Uterus (tissue), 4 donors: ENCODE results near the gene GNG11. TPM values are rescaled to one million over a fixed set of nuclear protein-coding genes. Genes with fewer than 3 reads are reported as not detected.

Experiments used
- DNase-seq, 2 donors: peaks; one replicate each; pipeline ENCODE4 v3.0.0-alpha.2; 2019 to 2020
- H3K27ac ChIP-seq, 2 donors: fragments of 200-600 bp; sonication (generic); 1 replicate in 1 of 2; 2 replicates in 1 of 2; pipeline ENCODE4 v1.5.1; 2016 to 2018
- H3K27me3 ChIP-seq, 2 donors: fragments of 200-600 bp; sonication (generic); one replicate each; pipeline ENCODE4 v1.5.1; 2018 to 2019; ENCODE audit warnings: control low read depth in 1 of 2
- H3K36me3 ChIP-seq, 2 donors: fragments of 200-600 bp; sonication (generic); one replicate each; pipeline ENCODE4 v1.5.1; 2019; ENCODE audit warnings: control low read depth in 1 of 2
- H3K4me1 ChIP-seq, 2 donors: fragments of 200-600 bp; sonication (generic); one replicate each; pipeline ENCODE4 v1.5.1; 2018 to 2019; ENCODE audit warnings: control low read depth in 1 of 2
- H3K4me3 ChIP-seq, 2 donors: fragments of 200-600 bp; sonication (generic); 1 replicate in 1 of 2; 2 replicates in 1 of 2; pipeline ENCODE4 v1.5.1; 2018 to 2019; ENCODE audit warnings: mild to moderate bottlenecking in 1 of 2
- H3K9me3 ChIP-seq, 2 donors: fragments of 200-600 bp; sonication (generic); one replicate each; pipeline ENCODE4 v1.5.1; 2019; ENCODE audit warnings: control low read depth in 1 of 2
- CTCF ChIP-seq, 4 experiments: fragments of 200-600 bp in 2 of 4; fragments of 450-650 bp in 2 of 4; sonication (generic) in 2 of 4; IDR thresholded peaks; one replicate each; pipeline ENCODE4 v1.5.1; 2016 to 2019; ENCODE audit warnings: antibody characterized with exemption in 4 of 4, mild to moderate bottlenecking in 2 of 4, moderate library complexity in 1 of 4
- POLR2A ChIP-seq, 2 donors: fragments of 450-650 bp; IDR thresholded peaks; one replicate each; pipeline ENCODE4 v1.6.1; 2016; ENCODE audit warnings: antibody characterized with exemption in 2 of 2, mild to moderate bottlenecking in 1 of 2, moderate library complexity in 1 of 2
- intact Hi-C: fragments of 100-400 bp; cut with DNase I; formaldehyde crosslinking; loops from one replicate; pipeline ENCODE4 v1.15.1; 2023; ENCODE audit warnings: low total_unique reads
- total RNA-seq, 4 donors: library from RNA; depleted of rRNA in 3 of 4; stranded (reverse); fragments of >200 nt in 3 of 4; gene quantifications; one replicate each; pipeline versions ENCODE4 v1.1.0 to v1.2.4, GENCODE V29; 2014 to 2023
- donor health status: DM: yes; HTN: yes; CAD: no.

Gene GNG11
- total RNA-seq, 4 donors from 2014 or later: 33.0 to 75.9 (median 49.0) TPM

GRCh38 chr7:93890464-93891068 is 31.0 kb upstream of the GNG11 start, which contains the start of gene TFPI2:
TFPI2 (minus strand) TSS chr7:93890753; CDS start chr7:93890678, 75 bp downstream.
- peak; percentile 44 to 64 for DNase-seq
- Histone ChIP-seq H3K9me3 (no peaks in the 10 kb centered on the region), H3K27ac (peak within 1 kb of the TSS; percentile 40 to 49), H3K36me3 (no peaks in the 10 kb centered on the region), H3K4me3 (peak within 1 kb of the TSS; percentile 45 to 62), H3K27me3 (no peaks in the 10 kb centered on the region), H3K4me1 (no peaks in the 10 kb centered on the region)
- intact Hi-C loops: no loop called here
- TF ChIP-seq CTCF (IDR thresholded peaks at IDR 0.05): peak in 2 of 4 experiments; percentile 5 to 20
- TF ChIP-seq POLR2A (IDR thresholded peaks at IDR 0.05): peak in 1 of 2 donors; percentile 33

- Histone ChIP-seq H3K4me3 (no peak overlapping the region), H3K27me3 (no peaks in the 10 kb centered on the region), H3K27ac (no peak overlapping the region), H3K36me3 (no peaks in the 10 kb centered on the region), H3K4me1 (no peaks in the 10 kb centered on the region), H3K9me3 (no peaks in the 10 kb centered on the region)
- TF ChIP-seq CTCF (IDR thresholded peaks at IDR 0.05) (no peak), POLR2A (IDR thresholded peaks at IDR 0.05) (no peak)
- intact Hi-C loops: no loop called here
- DNase-seq: no peak
These were observed 27.1 kb upstream of the GNG11 start for GRCh38 chr7:93894426-93894825.

GRCh38 chr7:93894966-93895640 is 26.4 kb upstream of the GNG11 start:
- Histone ChIP-seq H3K4me3 (no peak overlapping the region), H3K9me3 (no peaks in the 10 kb centered on the region), H3K27ac (no peak overlapping the region), H3K4me1 (no peaks in the 10 kb centered on the region), H3K27me3 (no peaks in the 10 kb centered on the region), H3K36me3 (no peaks in the 10 kb centered on the region)
- no peak for TF ChIP-seq POLR2A (IDR thresholded peaks at IDR 0.05)
- no peak for TF ChIP-seq CTCF (IDR thresholded peaks at IDR 0.05)
- no peak for DNase-seq
- intact Hi-C loops: loop anchor here (5.0 kb wide), 1 partner anchor 192 kb away; no protein-coding TSS in a partner anchor

DNA sequence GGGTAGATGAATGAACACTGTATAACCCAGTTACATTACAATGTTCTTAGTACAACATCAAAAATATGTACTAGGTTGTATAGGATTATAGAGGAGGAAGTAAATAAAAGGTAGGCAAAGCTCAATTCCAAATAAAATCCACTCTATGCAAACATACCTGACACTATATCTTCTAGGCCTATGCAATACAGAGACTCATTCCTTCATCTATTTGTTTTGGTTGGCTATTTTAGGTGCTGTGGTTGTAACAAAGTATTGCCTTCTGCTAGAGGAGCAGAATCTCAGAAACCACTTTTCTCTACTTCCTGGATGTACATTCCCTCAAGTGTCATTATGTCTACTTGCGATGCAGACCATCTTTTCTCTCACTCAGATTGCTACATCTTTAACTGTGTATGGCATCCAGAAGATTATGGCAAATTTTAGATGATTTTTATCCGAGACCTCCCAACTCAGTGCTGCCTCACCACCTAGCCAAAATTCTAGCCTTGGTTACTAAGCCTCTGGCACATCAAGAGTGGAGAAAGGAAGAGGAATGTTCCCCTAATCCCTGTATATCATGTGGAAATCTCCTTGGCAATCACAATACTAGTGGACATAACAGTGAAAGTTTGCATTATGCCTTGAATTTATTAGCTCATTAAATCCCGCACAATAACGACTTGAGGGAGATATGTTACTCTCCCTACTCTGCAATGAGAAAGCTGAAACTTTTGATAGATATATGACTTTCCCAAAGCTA is 25.5 kb upstream of the GNG11 start:
- Histone ChIP-seq H3K4me1 (no peaks in the 10 kb centered on the region), H3K27me3 (no peaks in the 10 kb centered on the region), H3K27ac (no peak overlapping the region), H3K36me3 (no peaks in the 10 kb centered on the region), H3K4me3 (no peak overlapping the region), H3K9me3 (no peaks in the 10 kb centered on the region)
- TF ChIP-seq POLR2A (IDR thresholded peaks at IDR 0.05) (no peak), CTCF (IDR thresholded peaks at IDR 0.05) (no peak)
- no peak for DNase-seq
- intact Hi-C loops: loop anchor here (5.0 kb wide), 1 partner anchor 191 kb away; no protein-coding TSS in a partner anchor
